GM23338 (cell line): ENCODE measurements around the gene MRPL32.

Experiments
- CREB1 ChIP-seq: fragments of 250-450 bp; sonication (Bioruptor Pico); IDR thresholded peaks from 2 replicates; pipeline ENCODE4 v1.5.0; 2020; ENCODE audit warnings: low read depth, mild to moderate bottlenecking, moderate library complexity
- EZH2 ChIP-seq: fragments of 200-600 bp; sonication (generic); IDR thresholded peaks from one replicate; pipeline ENCODE4 v1.8.0; 2017; ENCODE audit warnings: antibody characterized with exemption, mild to moderate bottlenecking, low read depth; ENCODE audit not compliant: unreplicated experiment
- JUNB ChIP-seq: IDR thresholded peaks from one replicate; pipeline ENCODE4 v1.6.1; 2016; ENCODE audit warnings: antibody characterized with exemption; ENCODE audit not compliant: unreplicated experiment
- TF ChIP-seq, protein P1 (sequence below), 2 experiments: fragments of 200-600 bp in 1 of 2; sonication (generic) in 1 of 2; conservative IDR thresholded peaks; 2 replicates each; pipeline versions ENCODE4 v1.5.1 to v1.6.1; 2016 to 2017; ENCODE audit warnings: antibody characterized with exemption in 2 of 2, low read depth in 2 of 2, mild to moderate bottlenecking in 2 of 2, moderate library complexity in 1 of 2

- TF ChIP-seq, protein P1, sequence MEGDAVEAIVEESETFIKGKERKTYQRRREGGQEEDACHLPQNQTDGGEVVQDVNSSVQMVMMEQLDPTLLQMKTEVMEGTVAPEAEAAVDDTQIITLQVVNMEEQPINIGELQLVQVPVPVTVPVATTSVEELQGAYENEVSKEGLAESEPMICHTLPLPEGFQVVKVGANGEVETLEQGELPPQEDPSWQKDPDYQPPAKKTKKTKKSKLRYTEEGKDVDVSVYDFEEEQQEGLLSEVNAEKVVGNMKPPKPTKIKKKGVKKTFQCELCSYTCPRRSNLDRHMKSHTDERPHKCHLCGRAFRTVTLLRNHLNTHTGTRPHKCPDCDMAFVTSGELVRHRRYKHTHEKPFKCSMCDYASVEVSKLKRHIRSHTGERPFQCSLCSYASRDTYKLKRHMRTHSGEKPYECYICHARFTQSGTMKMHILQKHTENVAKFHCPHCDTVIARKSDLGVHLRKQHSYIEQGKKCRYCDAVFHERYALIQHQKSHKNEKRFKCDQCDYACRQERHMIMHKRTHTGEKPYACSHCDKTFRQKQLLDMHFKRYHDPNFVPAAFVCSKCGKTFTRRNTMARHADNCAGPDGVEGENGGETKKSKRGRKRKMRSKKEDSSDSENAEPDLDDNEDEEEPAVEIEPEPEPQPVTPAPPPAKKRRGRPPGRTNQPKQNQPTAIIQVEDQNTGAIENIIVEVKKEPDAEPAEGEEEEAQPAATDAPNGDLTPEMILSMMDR (conservative IDR thresholded peaks at IDR 0.05; ENCODE audit: low read depth in 2 of 2): no peak
- TF ChIP-seq CREB1 (CRISPR knock-in tag): no peak
- TF ChIP-seq JUNB: no peak
- TF ChIP-seq EZH2: no peak
These were observed 54.0 kb downstream of the MRPL32 start for GRCh38 chr7:42986213-42986612.
